Fibroblast of peridontal ligament (primary cell): ENCODE data around the gene GRAMD1A.
A peak's percentile ranks its signal among the peaks of the same experiment; 100 is the strongest.
"Not testable (repeated sequence)": the region's sequence is repeated elsewhere in the genome, so short reads cannot be mapped to it uniquely, and the experiment has no call there.

Source experiments
- DNase-seq: peaks from one replicate; pipeline ENCODE4 v3.0.0-alpha.2; 2010; ENCODE audit errors: extremely low read depth

The GRAMD1A gene

DNA sequence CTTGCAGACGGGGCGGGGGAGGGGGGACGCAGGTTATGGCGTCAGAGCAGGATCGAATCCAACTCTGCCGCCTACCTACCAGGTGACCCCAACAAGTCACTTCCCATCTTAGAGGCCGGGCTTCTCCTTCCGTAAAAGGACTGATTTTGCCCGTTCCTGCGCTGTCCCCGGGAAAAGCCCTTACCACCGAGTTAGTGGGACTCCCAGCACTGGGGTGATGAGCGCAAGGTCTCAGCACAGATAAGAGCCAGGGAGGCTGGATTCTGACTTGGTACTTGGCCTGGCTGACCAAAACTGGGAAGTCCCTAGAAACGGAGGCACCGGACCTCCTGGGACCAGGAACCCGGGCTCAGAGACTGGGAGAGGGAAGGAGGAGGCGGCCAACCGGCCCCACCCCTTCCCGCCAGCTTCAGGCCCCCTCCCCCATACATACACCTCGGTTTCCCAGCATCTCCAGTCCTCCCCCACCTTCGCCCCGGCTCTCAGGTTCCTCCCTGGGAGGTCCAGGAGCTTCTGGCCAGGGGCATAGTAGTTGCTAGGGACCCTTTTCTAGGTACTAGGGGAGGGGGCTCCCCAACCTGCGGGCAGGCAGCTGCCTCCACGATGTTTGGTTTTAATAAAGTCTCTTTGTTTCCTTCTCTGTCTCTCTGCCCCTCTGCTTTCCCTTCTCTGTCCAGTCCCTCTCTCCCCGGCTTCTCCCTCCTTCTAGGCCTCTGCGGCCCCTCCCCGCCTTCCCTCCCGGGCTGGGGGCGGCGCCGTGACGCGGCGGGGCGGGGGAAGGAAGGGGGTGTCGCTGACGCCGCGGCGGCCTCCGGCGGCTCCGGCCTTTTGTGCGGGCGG, at the start of gene GRAMD1A:
Gene GRAMD1A, plus strand, starts transcription at position 826 of the 840 bp plus-strand sequence. CDS start 156 bp downstream, outside the sequence.
- DNase-seq = peak; percentile 76

- no peak for DNase-seq
Observed at GRCh38 chr19:34953092-34953491, 47.0 kb upstream of the GRAMD1A start.

DNA sequence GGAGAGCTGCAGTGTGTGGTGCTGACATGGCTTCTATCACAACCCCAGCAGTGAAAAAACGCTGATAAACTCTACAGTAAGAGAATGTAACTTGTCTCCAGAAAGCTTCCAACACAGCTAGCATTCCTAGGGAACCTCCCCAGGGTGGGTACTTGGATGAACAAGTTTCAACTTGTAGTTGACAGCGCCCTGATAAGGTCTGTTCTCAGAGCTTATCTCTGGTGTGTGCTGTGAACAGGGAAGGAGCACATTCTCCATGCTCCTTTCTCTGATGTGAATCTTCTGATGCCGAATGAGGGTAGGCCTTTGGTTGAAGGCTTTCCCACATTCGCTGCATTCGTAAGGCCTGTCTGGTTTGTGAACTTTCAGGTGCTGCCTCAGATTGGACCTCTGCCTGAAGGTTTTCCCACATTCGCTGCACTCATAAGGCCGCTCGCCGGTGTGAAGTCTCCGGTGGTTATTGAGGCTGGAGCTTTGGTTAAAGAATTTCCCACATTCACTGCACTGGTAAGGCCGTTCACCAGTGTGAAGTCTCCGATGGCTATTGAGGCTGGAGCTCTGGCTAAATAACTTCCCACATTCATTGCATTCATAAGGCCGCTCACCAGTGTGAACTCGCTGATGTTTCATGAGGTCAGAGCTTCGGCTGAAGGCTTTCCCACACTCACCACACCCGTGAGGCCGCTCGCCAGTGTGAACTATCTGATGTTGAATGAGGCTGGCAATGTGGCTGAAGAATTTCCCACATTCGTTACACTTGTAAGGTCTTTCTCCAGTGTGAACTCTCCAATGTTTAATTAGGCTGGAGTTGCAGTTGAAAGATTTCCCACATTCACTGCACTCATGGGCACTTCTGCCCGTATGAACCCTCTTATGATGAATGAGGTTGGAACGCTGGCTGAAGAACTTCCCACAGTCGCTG, 42.0 kb upstream of the GRAMD1A start:
- no peak for DNase-seq

DNA sequence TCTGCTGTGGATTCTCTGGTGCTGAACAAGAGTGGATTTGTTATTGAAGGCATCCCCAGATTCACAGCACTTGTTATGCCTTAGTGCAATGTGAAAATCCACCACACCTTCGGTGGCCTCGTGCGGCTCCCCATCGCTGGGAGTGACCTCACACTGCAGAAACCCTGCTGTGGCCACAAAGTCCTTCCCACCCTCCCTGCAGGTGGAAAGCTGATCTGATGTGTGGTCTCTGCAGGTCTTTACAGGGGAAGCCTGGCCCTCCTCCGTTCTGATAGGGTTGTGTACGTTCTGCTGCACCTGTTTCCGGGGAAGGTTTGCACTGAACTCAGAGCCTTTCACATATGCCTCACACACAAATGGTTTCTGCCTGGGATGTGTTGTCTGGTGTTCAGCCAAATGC, 41.1 kb upstream of the GRAMD1A start:
- no peak for DNase-seq

- DNase-seq = no peak
Observed at GRCh38 chr19:34960103-34960805, 39.9 kb upstream of the GRAMD1A start.

- DNase-seq = no peak
Observed at GRCh38 chr19:34960940-34961679, 39.0 kb upstream of the GRAMD1A start.

DNA sequence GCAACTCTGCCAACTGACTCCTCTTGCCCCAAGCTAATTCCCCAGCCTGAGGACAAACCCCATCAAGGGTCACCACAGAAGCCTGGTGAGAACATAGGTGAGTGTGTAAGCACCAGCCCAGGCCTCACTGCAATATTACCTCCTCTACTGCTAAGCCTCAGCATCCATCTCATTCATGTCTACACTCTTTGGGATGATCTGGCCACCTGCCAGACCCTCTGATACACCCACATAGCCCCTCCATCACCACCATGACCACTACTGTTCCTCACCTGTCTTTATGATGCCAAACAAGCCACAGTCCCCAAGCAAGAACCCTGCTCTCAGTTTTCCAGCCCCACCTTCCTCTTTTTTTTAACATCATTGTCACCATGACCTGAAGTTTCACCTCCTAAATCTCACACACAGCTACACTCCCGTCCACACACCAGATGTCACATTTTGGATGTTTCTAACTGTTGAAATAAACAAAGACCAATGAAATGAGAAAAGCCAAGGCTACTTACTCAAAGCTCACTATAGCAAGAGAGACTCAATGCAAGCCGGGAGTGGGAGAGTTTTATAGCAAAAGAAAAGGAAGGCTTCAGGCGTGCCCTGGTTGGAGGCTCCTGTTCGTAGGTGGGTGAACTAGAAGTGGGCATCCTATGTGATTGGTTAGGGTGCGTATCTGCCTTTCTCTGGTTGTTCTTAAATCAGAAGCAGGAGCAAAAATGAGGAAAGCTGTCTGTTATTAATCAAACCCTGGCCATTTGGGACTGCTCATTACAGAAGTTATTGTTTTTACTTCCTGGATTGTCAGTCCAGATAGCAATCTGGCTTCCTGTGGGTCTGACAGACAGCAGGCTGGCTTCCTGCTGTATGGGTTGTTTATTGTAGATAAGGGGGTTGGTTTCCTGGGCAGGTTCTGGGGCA, 38.1 kb upstream of the GRAMD1A start:
- DNase-seq = no peak

DNA sequence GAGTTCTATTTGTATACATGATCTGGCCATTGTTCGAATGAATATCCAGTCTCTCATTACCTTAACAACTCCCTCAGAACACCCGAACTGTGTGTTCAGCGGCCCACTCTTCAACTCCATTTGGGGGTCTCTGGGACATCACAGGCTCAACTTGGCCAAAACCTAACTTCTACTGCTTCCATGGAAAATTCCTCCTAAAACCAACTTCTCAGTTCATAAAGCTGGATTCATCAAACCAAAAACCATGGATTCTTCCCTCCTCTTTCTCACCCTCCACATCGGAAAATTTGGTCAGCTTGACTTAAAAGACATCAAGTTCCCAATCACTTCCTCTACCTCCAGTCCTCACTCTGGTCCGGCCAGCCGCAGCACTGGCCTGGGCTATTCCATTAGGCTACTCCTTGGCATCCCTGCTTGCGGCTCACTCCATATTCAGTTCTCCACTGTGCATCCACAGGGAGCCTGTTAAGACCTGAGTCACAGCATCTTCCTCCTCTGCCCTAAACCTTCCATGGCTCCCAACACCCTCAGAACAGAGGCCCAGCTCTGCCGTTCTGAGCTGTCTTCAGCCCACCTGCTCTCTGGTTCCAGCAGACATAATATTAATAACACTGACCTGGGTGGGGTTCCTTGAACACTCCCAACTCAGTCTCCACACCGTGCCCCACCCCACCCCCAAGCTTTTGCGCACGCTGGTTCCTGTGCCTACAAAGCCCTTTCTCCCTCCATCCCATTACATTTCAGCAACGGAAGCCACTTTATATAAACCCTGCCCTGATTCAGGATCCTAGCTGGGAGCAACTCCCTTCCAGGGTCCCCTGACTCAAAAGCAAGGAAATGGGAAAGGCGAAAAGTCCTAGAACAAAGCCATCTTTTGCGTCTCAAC, 37.2 kb upstream of the GRAMD1A start:
- DNase-seq = no peak

DNA sequence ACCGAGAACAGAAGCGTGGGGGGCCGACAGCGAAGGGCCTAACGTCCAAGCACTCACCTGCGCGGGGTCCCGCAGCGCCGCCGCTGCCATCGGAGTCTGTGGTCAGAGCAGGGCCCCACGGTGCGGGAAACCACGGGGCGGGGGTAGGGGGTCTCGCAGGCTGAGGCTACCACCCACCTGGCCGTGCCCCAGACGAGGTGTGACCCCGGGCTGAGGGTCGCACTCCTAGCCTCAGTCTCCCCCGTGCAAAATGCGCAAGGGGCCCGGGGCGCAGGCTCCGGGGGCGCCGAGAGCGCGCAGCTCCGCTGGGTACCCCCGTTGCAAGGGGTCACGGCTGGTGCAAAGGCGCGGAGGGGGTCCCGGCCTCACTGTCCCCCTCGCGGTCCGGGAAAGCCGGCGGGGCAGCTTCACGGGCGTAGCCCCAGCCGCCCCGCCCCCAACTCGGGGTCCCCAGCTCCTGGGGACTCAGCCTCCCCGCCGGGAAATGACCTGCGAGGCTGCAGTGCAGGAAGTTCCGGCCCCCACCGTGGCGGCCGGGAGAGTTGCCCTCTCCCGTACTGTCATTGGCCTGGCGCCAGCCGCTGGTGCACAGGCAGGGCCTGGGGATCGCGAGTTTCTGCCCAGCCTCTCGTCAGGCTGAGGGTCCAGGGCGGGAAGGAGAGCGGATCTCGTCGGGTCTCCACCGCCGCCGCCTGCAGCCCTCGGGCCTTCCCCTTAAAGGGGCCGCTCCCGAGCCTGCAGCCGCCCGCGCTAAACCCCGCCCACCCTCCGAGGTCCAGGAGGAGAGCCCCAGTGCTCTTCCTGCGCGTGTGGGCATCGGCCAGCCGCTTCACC, 36.3 kb upstream of the GRAMD1A start, which contains the start of gene ZNF792:
Gene ZNF792, minus strand, starts transcription at position 657 of the 834 bp plus-strand sequence. Its CDS starts 567 bp downstream, at position 90.
- DNase-seq = peak; percentile 15

DNA sequence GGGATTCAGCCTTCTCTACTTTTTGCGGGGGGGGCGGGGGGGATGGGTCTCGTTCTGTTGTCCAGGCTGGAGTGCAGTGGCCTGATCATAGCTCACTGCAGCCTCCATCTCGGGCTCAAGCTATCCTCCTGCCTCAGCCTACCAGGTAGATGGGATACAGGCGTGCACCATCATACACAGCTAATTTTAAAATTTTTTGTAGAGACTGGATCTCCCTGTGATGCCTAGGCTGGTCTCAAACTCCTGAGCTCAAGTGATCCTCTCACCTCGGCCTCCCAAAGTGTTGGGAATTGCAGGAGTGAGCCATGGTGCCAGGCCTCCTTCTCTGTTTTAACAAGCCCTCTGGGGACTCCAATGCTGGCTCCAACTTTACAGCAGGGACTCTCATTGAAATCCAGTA, 35.5 kb upstream of the GRAMD1A start:
- DNase-seq = no peak

- DNase-seq = not testable (repeated sequence)
Observed at GRCh38 chr19:34965505-34965904, 34.6 kb upstream of the GRAMD1A start.

GRCh38 chr19:34967551-34967950, 32.6 kb upstream of the GRAMD1A start:
- DNase-seq = no peak

DNA sequence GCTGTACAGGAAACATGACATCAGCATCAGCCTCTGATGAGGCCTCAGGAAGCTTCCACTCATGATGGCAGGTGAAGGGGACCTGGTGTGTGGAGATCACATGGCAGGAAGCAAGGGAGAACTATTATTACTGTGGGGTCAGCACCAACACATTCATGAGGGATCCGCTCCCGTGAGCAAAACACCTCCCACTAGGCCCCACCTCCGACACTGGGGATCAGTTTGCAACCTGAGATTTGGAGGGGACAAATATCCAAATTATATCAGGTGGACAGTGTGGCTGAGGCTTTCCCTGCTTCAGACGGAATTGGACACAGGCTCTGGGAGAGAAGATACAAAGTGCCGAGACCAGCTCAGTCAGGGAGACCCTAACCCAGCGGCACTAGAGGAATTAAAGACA, 30.4 kb upstream of the GRAMD1A start:
- no peak for DNase-seq

DNA sequence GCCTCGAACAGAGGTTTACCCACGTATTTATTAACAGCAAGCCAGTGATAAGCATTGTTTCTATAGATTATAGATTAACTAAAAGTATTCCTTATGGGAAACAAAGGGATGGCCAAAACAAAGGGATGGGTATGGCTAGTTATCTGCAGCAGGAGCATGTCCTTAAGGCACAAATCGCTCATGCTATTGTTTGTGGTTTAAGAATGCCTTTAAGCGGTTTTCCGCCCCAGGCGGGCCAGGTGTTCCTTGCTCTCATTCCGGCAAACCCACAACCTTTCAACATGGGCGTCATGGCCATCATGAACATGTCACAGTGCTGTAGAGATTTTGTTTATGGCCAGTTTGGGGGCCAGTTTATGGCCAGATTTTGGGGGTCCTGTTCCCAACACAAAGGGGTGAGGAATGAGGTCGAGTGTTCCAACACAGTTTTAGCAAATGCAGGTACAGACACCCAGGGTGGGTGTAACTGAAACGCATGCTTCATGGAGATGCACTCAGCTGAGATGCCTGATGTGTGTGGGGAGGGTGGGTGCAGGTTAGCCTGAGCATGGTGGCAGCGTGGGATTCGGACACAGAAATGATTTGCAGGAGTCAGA, 29.8 kb upstream of the GRAMD1A start:
- not testable (repeated sequence) for DNase-seq

- DNase-seq = no peak
Observed at GRCh38 chr19:34972163-34972705, 27.9 kb upstream of the GRAMD1A start.

- no peak for DNase-seq
Observed at GRCh38 chr19:34974646-34975045, 25.5 kb upstream of the GRAMD1A start.

GRCh38 chr19:34975056-34975455, 25.1 kb upstream of the GRAMD1A start:
- DNase-seq = no peak
